ENCODE data around the gene SRGAP3.
A peak's percentile ranks its signal among the peaks of the same experiment; 100 is the strongest.

Gene SRGAP3

DNA sequence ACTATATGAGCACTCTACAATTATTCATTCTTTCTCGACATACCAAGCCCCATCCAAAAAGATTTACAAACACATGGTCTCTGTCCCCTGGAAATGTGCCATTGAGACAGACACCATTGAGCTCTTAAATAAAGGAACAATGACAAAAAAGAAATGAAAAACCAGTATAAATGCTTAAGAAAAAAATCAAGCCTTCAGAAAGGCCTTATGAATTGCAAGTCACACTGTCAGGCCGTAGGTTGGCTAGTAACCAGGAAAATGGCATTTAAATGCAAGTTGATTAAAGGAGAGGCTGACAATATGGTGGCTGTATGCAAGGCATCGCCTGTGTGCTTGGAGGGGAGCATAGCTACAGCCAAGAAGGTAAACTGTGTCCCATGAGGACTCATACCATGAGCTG is 49.7 kb downstream of the SRGAP3 start:
- Histone ChIP-seq H3K27me3 (ENCODE audit: insufficient read depth, poor library complexity, severe bottlenecking) (no peaks in the 10 kb centered on the region), H3K27ac (ENCODE audit: poor library complexity, severe bottlenecking) (no peak overlapping the region), H3K4me3 (ENCODE audit: severe bottlenecking) (no peak overlapping the region), H3K36me3 (ENCODE audit: low read depth) (no peaks in the 10 kb centered on the region), H3K9me3 (ENCODE audit: severe bottlenecking) (no peaks in the 10 kb centered on the region), H3K4me1 (ENCODE audit: insufficient read depth, poor library complexity, severe bottlenecking) (peaks cover 3% of the 10 kb centered on the region)
- TF ChIP-seq, protein P1, sequence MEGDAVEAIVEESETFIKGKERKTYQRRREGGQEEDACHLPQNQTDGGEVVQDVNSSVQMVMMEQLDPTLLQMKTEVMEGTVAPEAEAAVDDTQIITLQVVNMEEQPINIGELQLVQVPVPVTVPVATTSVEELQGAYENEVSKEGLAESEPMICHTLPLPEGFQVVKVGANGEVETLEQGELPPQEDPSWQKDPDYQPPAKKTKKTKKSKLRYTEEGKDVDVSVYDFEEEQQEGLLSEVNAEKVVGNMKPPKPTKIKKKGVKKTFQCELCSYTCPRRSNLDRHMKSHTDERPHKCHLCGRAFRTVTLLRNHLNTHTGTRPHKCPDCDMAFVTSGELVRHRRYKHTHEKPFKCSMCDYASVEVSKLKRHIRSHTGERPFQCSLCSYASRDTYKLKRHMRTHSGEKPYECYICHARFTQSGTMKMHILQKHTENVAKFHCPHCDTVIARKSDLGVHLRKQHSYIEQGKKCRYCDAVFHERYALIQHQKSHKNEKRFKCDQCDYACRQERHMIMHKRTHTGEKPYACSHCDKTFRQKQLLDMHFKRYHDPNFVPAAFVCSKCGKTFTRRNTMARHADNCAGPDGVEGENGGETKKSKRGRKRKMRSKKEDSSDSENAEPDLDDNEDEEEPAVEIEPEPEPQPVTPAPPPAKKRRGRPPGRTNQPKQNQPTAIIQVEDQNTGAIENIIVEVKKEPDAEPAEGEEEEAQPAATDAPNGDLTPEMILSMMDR (IDR thresholded peaks at IDR 0.05; ENCODE audit: poor library complexity, severe bottlenecking): no peak
- DNase-seq (ENCODE audit: low spot score) (no peak), ATAC-seq (ENCODE audit: low read depth) (no peak)

DNA sequence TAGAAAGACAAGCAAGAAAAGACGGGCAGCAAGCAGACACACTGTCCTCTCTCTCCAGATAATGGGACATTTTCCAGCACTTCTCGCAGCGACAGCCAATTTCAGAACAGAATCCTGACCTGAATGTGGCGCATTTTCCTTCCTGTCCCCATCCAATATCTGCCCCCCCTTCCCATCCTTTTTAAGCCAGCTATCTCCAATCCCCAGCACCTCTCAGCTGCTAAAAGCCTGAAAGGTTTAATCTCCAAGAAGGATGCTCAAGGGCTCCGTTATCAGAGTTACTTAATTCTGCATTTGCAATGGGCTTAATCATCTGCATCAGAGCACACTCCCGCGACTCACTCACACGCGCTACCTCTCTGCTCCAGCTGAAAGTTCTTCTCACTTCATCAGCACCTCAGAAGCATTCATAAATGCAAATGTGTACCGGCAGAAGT is 50.5 kb downstream of the SRGAP3 start:
- DNase-seq (ENCODE audit: low spot score): no peak
- TF ChIP-seq, protein P1 (IDR thresholded peaks at IDR 0.05; ENCODE audit: poor library complexity, severe bottlenecking): no peak
- no peaks in the 10 kb centered on the region for H3K27me3 ChIP-seq (ENCODE audit: insufficient read depth, poor library complexity, severe bottlenecking)
- H3K9me3 ChIP-seq (ENCODE audit: severe bottlenecking): no peaks in the 10 kb centered on the region
- H3K4me1 ChIP-seq (ENCODE audit: insufficient read depth, poor library complexity, severe bottlenecking): peaks cover 8% of the 10 kb centered on the region
- ATAC-seq (ENCODE audit: low read depth): no peak
- H3K27ac ChIP-seq (ENCODE audit: poor library complexity, severe bottlenecking): no peak overlapping the region
- no peak overlapping the region for H3K4me3 ChIP-seq (ENCODE audit: severe bottlenecking)
- no peaks in the 10 kb centered on the region for H3K36me3 ChIP-seq (ENCODE audit: low read depth)

DNA sequence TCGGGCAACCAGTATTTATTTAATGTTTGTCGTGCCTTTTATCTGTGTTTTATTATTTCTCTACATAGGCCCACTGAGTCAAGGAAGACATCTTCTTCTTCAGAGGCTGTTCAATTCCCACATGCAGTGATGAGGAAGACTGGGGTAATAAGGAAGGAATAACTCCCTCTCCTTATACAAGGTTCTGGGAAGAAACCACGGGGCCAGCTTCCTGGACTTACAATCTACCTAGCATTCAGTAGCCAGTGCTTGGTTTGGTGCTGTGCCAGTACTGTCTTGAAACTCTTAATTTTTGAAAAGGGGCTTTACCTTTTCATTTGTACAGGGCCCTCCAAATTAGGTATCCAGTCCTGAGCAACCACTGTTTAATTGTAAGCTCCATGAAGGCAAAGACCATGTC is 51.2 kb downstream of the SRGAP3 start:
- DNase-seq (ENCODE audit: low spot score) (no peak), ATAC-seq (ENCODE audit: low read depth) (no peak)
- Histone ChIP-seq H3K27me3 (ENCODE audit: insufficient read depth, poor library complexity, severe bottlenecking) (no peaks in the 10 kb centered on the region), H3K27ac (ENCODE audit: poor library complexity, severe bottlenecking) (no peak overlapping the region), H3K36me3 (ENCODE audit: low read depth) (no peaks in the 10 kb centered on the region), H3K4me1 (ENCODE audit: insufficient read depth, poor library complexity, severe bottlenecking) (peaks cover 8% of the 10 kb centered on the region), H3K4me3 (ENCODE audit: severe bottlenecking) (no peak overlapping the region), H3K9me3 (ENCODE audit: severe bottlenecking) (no peaks in the 10 kb centered on the region)
- TF ChIP-seq, protein P1 (IDR thresholded peaks at IDR 0.05; ENCODE audit: poor library complexity, severe bottlenecking): no peak

DNA sequence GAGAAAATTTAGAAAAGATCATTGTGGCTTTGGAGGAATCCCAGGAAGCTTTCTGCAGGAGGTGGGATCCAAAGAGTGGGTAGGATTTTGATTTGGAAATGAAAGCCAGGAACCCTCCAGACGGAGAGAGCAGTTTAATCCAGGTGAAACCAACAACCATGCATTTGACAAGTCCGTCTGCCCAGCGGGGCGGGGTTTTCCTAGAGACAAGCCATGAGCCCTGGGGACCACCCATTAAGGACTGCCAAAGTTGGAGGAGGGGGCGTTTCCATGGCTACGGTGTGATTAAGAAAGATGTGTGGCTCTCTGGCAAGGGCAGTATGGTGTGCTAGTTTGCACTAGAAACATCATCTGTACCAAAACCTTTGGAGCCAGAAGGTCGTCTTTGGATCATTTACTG is 53.4 kb downstream of the SRGAP3 start:
- no peaks in the 10 kb centered on the region for H3K27me3 ChIP-seq (ENCODE audit: insufficient read depth, poor library complexity, severe bottlenecking)
- peaks cover 8% of the 10 kb centered on the region for H3K4me1 ChIP-seq (ENCODE audit: insufficient read depth, poor library complexity, severe bottlenecking)
- DNase-seq (ENCODE audit: low spot score): no peak
- no peak overlapping the region for H3K27ac ChIP-seq (ENCODE audit: poor library complexity, severe bottlenecking)
- ATAC-seq (ENCODE audit: low read depth): no peak
- TF ChIP-seq, protein P1 (IDR thresholded peaks at IDR 0.05; ENCODE audit: poor library complexity, severe bottlenecking): no peak
- no peak overlapping the region for H3K4me3 ChIP-seq (ENCODE audit: severe bottlenecking)
- no peaks in the 10 kb centered on the region for H3K9me3 ChIP-seq (ENCODE audit: severe bottlenecking)
- H3K36me3 ChIP-seq (ENCODE audit: low read depth): no peaks in the 10 kb centered on the region

DNA sequence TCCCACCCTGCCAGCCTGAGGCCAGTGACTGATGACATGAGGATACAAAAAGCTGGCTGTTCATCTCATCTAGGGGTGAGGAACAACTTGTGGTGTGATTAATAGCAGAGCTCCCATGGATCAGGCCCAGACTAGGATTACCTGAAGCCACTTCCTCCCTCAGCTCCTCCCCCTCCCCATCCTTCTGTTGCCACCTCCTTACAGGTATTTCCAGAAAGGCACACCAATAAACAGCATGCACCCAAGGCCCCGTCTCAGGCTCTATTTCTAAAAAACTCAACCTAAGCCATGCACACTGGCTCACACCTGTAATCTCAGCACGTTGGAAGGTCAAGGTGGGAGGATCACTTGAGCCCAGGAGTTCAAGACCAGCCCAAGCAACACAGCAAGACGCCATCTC is 54.1 kb downstream of the SRGAP3 start:
- Histone ChIP-seq H3K36me3 (ENCODE audit: low read depth) (no peaks in the 10 kb centered on the region), H3K27ac (ENCODE audit: poor library complexity, severe bottlenecking) (peak overlapping the region; percentile 31), H3K9me3 (ENCODE audit: severe bottlenecking) (no peaks in the 10 kb centered on the region), H3K4me1 (ENCODE audit: insufficient read depth, poor library complexity, severe bottlenecking) (peaks cover 8% of the 10 kb centered on the region), H3K27me3 (ENCODE audit: insufficient read depth, poor library complexity, severe bottlenecking) (no peaks in the 10 kb centered on the region), H3K4me3 (ENCODE audit: severe bottlenecking) (no peak overlapping the region)
- TF ChIP-seq, protein P1 (IDR thresholded peaks at IDR 0.05; ENCODE audit: poor library complexity, severe bottlenecking): no peak
- DNase-seq (ENCODE audit: low spot score): no peak
- 0 out of 3 replicates have a peak, but pooled peaks have one; percentile 35 for ATAC-seq (ENCODE audit: low read depth)
